Esophagus muscularis mucosa (tissue), 4 donors: ENCODE measurements around the gene RMND1. TPM values are rescaled to one million over a fixed set of nuclear protein-coding genes. Genes with fewer than 3 reads are reported as not detected.

Experiments used
- DNase-seq: peaks from one replicate; pipeline ENCODE4 v3.0.0-alpha.2; 2017; ENCODE audit errors: extremely low spot score
- H3K27ac ChIP-seq, 4 donors: fragments of 200-600 bp; sonication (generic); replicated peaks in 1 of 4; 1 replicate in 3 of 4; 2 replicates in 1 of 4; pipeline ENCODE4 v1.5.1; 2016 to 2019; ENCODE audit warnings: mild to moderate bottlenecking in 1 of 4
- H3K27me3 ChIP-seq, 4 donors: fragments of 200-600 bp; sonication (generic); one replicate each; pipeline versions ENCODE4 v1.5.1 to v1.6.0; 2016 to 2019
- H3K36me3 ChIP-seq, 4 donors: fragments of 200-600 bp; sonication (generic); one replicate each; pipeline ENCODE4 v1.5.1; 2016 to 2019
- H3K4me1 ChIP-seq, 4 donors: fragments of 200-600 bp; sonication (generic); one replicate each; pipeline ENCODE4 v1.5.1; 2016 to 2019
- H3K4me3 ChIP-seq, 4 donors: fragments of 200-600 bp; sonication (generic); 1 replicate in 2 of 4; 2 replicates in 2 of 4; pipeline ENCODE4 v1.5.1; 2016 to 2019; ENCODE audit warnings: mild to moderate bottlenecking in 4 of 4, moderate library complexity in 1 of 4
- H3K9me3 ChIP-seq, 4 donors: fragments of 200-600 bp; sonication (generic); 1 replicate in 3 of 4; 2 replicates in 1 of 4; pipeline ENCODE4 v1.5.1; 2016 to 2019
- EP300 ChIP-seq: sonication (generic); formaldehyde crosslinking; IDR thresholded peaks from one replicate; pipeline ENCODE4 v1.6.1; 2017; ENCODE audit warnings: antibody characterized with exemption
- POLR2A ChIP-seq: fragments of 450-650 bp; IDR thresholded peaks from one replicate; pipeline ENCODE4 v1.6.1; 2017; ENCODE audit warnings: antibody characterized with exemption, moderate library complexity, mild to moderate bottlenecking, low read depth
- POLR2AphosphoS5 ChIP-seq, 2 donors: sonication (generic); formaldehyde crosslinking; IDR thresholded peaks; one replicate each; pipeline ENCODE4 v1.6.1; 2017; ENCODE audit warnings: antibody characterized with exemption in 2 of 2
- WGBS: methylation state at CpG from one replicate; pipeline ENCODE4 v1.1.5; 2018; 5-methylcytosine and 5-hydroxymethylcytosine counted together
- intact Hi-C: fragments of 100-400 bp; cut with DNase I; formaldehyde crosslinking; loops from one replicate; pipeline ENCODE4 v1.15.1; 2023
- total RNA-seq, 4 donors: library from RNA; depleted of rRNA; stranded (reverse); fragments of >200 nt; gene quantifications; one replicate each; pipeline versions ENCODE4 v1.1.0 to v1.2.1, GENCODE V29; 2016
- TF ChIP-seq, protein P1 (sequence below), 3 experiments: fragments of 200-600 bp in 2 of 3; fragments of 450-650 bp in 1 of 3; sonication (generic) in 2 of 3; IDR thresholded peaks; one replicate each; pipeline ENCODE4 v1.5.1; 2017 to 2019; ENCODE audit warnings: antibody characterized with exemption in 3 of 3, mild to moderate bottlenecking in 2 of 3, moderate library complexity in 1 of 3

Gene RMND1
- total RNA-seq, 4 donors from 2014 or later = 9.9 to 18.7 (median 12.1) TPM

DNA sequence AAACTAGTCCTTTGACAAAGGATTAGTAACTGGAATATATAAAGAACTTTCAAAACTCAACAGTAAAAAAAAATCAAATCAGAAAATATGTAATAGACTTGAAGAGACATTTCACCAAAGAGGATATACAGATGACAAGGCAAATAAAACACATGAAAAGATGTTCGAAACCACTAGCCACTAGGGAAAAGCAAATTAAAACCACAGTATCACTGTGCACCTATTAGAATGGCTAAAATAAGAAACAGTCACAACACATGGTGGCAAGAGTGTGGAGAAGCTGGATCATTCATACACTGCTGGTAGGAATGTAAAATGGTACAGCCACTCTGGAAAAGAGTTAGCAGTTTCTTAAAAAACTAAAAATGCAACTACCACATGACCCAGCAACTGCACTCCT, 75.5 kb downstream of the RMND1 start:
- TF ChIP-seq, protein P1, sequence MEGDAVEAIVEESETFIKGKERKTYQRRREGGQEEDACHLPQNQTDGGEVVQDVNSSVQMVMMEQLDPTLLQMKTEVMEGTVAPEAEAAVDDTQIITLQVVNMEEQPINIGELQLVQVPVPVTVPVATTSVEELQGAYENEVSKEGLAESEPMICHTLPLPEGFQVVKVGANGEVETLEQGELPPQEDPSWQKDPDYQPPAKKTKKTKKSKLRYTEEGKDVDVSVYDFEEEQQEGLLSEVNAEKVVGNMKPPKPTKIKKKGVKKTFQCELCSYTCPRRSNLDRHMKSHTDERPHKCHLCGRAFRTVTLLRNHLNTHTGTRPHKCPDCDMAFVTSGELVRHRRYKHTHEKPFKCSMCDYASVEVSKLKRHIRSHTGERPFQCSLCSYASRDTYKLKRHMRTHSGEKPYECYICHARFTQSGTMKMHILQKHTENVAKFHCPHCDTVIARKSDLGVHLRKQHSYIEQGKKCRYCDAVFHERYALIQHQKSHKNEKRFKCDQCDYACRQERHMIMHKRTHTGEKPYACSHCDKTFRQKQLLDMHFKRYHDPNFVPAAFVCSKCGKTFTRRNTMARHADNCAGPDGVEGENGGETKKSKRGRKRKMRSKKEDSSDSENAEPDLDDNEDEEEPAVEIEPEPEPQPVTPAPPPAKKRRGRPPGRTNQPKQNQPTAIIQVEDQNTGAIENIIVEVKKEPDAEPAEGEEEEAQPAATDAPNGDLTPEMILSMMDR (IDR thresholded peaks at IDR 0.05) = no peak
- Histone ChIP-seq H3K9me3 (no peaks in the 10 kb centered on the region), H3K4me3 (no peak overlapping the region), H3K36me3 (peaks cover 2 to 14% (median 10%) of the 10 kb centered on the region in 4 donors), H3K27me3 (no peaks in the 10 kb centered on the region), H3K27ac (no peak overlapping the region), H3K4me1 (peaks cover 8 to 21% (median 13%) of the 10 kb centered on the region in 4 donors)
- 91% methylated on average over 1 of the region's 1 CpG for WGBS
- intact Hi-C loops = no loop called here
- no peak for DNase-seq

DNA sequence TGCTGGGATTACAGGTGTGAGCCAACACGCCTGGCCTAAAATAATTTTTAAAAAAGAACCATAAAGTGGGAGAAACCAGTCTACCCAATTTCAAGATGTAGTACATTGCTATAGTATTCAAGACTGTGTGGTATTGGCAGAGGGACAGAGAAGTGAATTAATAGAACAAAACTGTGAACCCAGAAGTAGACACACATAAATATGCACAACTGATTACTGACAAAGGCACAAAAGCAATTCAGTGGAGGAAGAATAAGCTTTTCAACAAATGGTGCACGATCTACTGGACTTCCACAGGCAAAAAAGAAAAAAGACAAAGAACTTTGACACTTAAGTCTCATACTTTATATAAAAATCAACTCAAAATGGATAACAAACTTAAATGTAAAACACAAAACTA, 76.1 kb downstream of the RMND1 start:
- TF ChIP-seq EP300 = no peak
- no peaks in the 10 kb centered on the region for H3K9me3 ChIP-seq
- DNase-seq = no peak
- peaks cover 7 to 20% (median 13%) of the 10 kb centered on the region in 4 donors for H3K36me3 ChIP-seq
- H3K4me3 ChIP-seq = no peak overlapping the region
- no peak overlapping the region for H3K27ac ChIP-seq
- no peaks in the 10 kb centered on the region for H3K27me3 ChIP-seq
- H3K4me1 ChIP-seq = peaks cover 8 to 19% (median 12%) of the 10 kb centered on the region in 4 donors
- intact Hi-C loops = no loop called here
- WGBS = 81% methylated on average over 2 of the region's 2 CpGs

DNA sequence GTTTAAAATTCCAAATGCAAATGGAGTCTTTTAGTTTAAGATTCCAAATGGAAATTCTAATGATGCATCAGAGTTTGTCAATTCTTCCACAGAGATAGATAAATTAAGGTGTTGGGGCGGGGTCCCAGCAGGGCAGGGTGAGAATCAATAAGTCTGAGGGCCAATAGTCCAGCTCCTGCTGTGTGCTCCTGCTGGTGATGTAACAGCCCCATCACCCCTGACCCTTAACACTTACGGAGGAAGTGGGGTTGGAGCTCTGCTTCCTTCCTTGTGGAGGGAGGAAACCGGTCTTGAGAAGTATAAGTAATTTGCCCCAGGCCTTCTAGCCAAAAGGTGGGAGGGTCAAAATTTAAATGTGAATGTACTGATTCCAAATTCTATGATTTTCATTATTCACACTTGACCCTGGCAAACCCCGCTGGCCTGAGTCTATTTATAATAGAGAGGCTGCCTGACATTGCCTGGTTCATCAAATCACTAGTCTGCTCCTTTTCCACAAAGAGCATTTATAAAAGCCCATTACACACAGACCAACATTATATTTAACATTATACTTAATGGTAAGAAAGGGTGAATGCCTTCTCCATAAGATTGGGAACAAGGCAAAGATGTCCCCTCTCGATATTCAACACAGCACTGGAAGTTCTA, 77.8 kb downstream of the RMND1 start:
- peaks cover 8 to 15% (median 8%) of the 10 kb centered on the region in 4 donors for H3K4me1 ChIP-seq
- intact Hi-C loops = no loop called here
- no peak for TF ChIP-seq POLR2AphosphoS5 (IDR thresholded peaks at IDR 0.05)
- TF ChIP-seq POLR2A = no peak
- TF ChIP-seq, protein P1 (IDR thresholded peaks at IDR 0.05) = no peak
- no peak for TF ChIP-seq EP300
- 72% methylated on average over 5 of the region's 5 CpGs for WGBS
- H3K4me3 ChIP-seq = no peak overlapping the region
- H3K27me3 ChIP-seq = no peaks in the 10 kb centered on the region
- peaks cover 7 to 34% (median 19%) of the 10 kb centered on the region in 4 donors for H3K36me3 ChIP-seq
- no peaks in the 10 kb centered on the region for H3K9me3 ChIP-seq
- peak overlapping the region in 2 of 4 donors; percentile 3 to 11 for H3K27ac ChIP-seq
- no peak for DNase-seq

DNA sequence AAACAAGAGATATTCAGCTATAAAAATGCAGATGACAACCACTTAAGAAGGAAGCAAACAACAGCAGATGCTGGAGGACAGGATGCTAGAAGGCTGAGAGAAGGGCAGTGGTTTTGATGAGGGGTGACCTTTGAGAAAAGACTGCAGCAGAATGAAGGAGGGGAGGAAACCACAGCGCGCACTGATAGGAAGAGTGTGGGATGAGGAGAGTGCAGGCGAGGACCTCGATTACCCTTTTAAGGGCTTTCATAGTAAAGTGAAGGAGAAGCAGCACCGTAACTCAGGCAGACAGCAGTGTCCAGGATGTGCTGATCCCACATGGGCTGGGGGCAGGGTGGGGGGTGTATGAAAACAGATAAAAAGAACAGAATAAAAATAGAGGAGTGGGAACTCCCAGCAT, 79.8 kb downstream of the RMND1 start:
- no peak for DNase-seq
- Histone ChIP-seq H3K4me1 (peaks cover 8 to 15% (median 8%) of the 10 kb centered on the region in 4 donors), H3K9me3 (no peaks in the 10 kb centered on the region), H3K4me3 (no peak overlapping the region), H3K36me3 (peaks cover 7 to 45% (median 24%) of the 10 kb centered on the region in 4 donors), H3K27ac (no peak overlapping the region), H3K27me3 (no peaks in the 10 kb centered on the region)
- WGBS = 87% methylated on average over 5 of the region's 5 CpGs
- TF ChIP-seq EP300 (no peak), POLR2A (no peak), POLR2AphosphoS5 (IDR thresholded peaks at IDR 0.05) (no peak)
- TF ChIP-seq, protein P1 (IDR thresholded peaks at IDR 0.05) = no peak
- intact Hi-C loops = no loop called here

DNA sequence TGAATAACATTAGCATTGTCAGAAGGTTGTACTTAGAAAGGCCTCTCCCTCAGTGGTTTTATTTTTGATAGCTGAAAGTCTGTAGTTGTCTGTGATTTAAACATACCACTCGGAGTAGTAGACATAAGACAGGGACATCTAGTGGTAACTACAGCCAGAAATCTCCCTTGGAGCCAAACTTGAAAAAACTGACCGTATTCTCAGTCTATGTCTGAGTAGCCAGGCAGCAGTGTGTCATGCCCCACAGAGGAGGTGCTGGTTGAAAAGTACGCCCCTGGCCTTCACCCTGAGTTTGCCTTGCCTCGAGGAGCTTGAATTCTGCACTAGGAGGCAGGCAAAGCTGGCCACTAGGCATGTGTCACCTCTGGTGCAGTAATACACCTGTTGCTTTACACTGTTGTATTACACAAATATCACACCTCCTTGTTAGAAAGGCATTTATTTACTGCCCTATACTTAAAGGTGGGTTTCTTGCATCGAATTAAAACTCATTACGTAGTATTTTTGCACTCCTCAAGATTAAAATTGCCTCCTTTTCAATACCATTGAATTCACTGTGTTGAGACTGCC, 81.3 kb downstream of the RMND1 start:
- Histone ChIP-seq H3K9me3 (no peaks in the 10 kb centered on the region), H3K36me3 (peaks cover 17 to 58% (median 38%) of the 10 kb centered on the region in 4 donors), H3K4me1 (peaks cover 8 to 15% (median 8%) of the 10 kb centered on the region in 4 donors), H3K27ac (no peak overlapping the region), H3K27me3 (no peaks in the 10 kb centered on the region), H3K4me3 (no peak overlapping the region)
- no peak for DNase-seq
- TF ChIP-seq POLR2AphosphoS5 (IDR thresholded peaks at IDR 0.05) (no peak), EP300 (no peak)
- TF ChIP-seq, protein P1 (IDR thresholded peaks at IDR 0.05) = no peak
- 68% methylated on average over 6 of the region's 6 CpGs for WGBS
- intact Hi-C loops = no loop called here
